H1 (cell line): ENCODE results near the gene KRTAP10-7.

Source experiments
- CBX5 ChIP-seq: fragments of 300-800, 300-1000 bp; sonication (generic); IDR thresholded peaks from 2 replicates; pipeline ENCODE4 v1.7.1; 2016; ENCODE audit warnings: antibody characterized with exemption, low read length, low read depth
- CTBP2 ChIP-seq: IDR thresholded peaks from 2 replicates; pipeline ENCODE4 v1.7.0; 2011; ENCODE audit warnings: borderline replicate concordance, mild to moderate bottlenecking, moderate library complexity, mixed read lengths, low read length; ENCODE audit not compliant: insufficient read depth, insufficient read length
- EP300 ChIP-seq, 2 experiments: IDR thresholded peaks; 1 replicate in 1 of 2; 2 replicates in 1 of 2; pipeline ENCODE4 v1.6.1; 2011 to 2012; ENCODE audit warnings: low read depth in 2 of 2, low read length in 2 of 2, mild to moderate bottlenecking in 2 of 2, borderline replicate concordance in 1 of 2, inconsistent platforms in 1 of 2, moderate library complexity in 1 of 2
- EZH2 ChIP-seq: fragments of 200-600 bp; sonication (generic); IDR thresholded peaks from 2 replicates; pipeline ENCODE4 v1.7.1; 2012; ENCODE audit warnings: low read depth, mild to moderate bottlenecking, moderate library complexity, low read length, inconsistent platforms; ENCODE audit not compliant: severe bottlenecking
- POLR2A ChIP-seq, 2 experiments: IDR thresholded peaks; 1 replicate in 1 of 2; 2 replicates in 1 of 2; pipeline ENCODE4 v1.6.1; 2011; ENCODE audit warnings: low read depth in 2 of 2, low read length in 2 of 2, mild to moderate bottlenecking in 2 of 2; ENCODE audit errors: control extremely low read depth in 1 of 2
- POLR2AphosphoS5 ChIP-seq: IDR thresholded peaks from 2 replicates; pipeline ENCODE4 v1.6.1; 2011; ENCODE audit warnings: low read depth, low read length
- SUZ12 ChIP-seq: fragments of 200-600 bp; sonication (generic); IDR thresholded peaks from 2 replicates; pipeline ENCODE4 v1.6.1; 2012; ENCODE audit warnings: mild to moderate bottlenecking, inconsistent platforms, low read length, moderate library complexity, mixed read lengths
- TAF1 ChIP-seq: IDR thresholded peaks from 2 replicates; pipeline ENCODE4 v1.6.1; 2011; ENCODE audit warnings: mild to moderate bottlenecking, low read depth, low read length
- TEAD4 ChIP-seq: IDR thresholded peaks from 2 replicates; pipeline ENCODE4 v1.6.1; 2012; ENCODE audit warnings: low read depth, low read length, inconsistent platforms, mixed read lengths
- TF ChIP-seq, protein P1 (sequence below), 3 experiments: IDR thresholded peaks; 1 replicate in 2 of 3; 2 replicates in 1 of 3; pipeline versions ENCODE4 v1.5.1 to v1.6.1; 2011; ENCODE audit warnings: low read length in 3 of 3, mild to moderate bottlenecking in 3 of 3, inconsistent platforms in 2 of 3, low read depth in 1 of 3, moderate library complexity in 1 of 3; ENCODE audit not compliant: insufficient read depth in 1 of 3; ENCODE audit errors: control extremely low read depth in 1 of 3
- TF ChIP-seq, protein P2 (sequence below): IDR thresholded peaks from 2 replicates; pipeline ENCODE4 v1.6.1; 2012; ENCODE audit warnings: low read length, inconsistent platforms

DNA sequence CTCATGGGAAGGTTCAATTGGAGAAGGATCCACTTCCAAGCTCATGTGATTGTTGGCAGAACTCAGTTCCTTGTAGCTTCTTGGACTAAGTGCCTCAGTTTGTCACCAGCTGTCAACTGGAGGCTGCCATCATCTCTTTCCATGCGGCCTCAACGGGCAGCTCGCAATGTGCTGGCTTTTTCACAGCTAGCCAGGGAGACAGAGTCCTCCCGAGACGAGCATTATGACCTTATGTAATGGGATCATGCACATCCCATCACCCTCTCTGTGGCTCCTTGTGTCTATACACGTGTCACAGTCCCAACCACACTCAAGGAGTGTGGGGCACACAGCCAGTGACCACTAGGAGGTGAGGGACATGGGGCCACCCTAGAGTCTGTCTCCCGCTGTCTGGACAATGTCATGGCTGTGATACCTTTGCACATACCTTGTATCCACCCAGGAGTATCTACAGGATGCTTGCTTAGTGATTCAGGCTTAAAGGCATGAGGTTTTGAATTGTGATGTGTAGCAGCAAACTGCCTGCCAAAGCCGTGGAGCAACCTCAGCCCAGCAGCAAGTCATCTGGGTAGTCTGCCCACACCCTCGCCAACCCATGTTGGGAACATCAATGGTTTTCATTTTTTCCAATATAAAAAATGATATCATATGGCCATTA is 4.2 kb upstream of the KRTAP10-7 start:
- TF ChIP-seq EP300 (IDR thresholded peaks at IDR 0.05; ENCODE audit: borderline replicate concordance in 1 of 2, low read depth in 2 of 2, low read length in 2 of 2) (no peak), EZH2 (no peak), CTBP2 (no peak), TEAD4 (no peak), POLR2AphosphoS5 (no peak), TAF1 (no peak), POLR2A (IDR thresholded peaks at IDR 0.05; ENCODE audit: control extremely low read depth in 1 of 2, low read depth in 2 of 2, low read length in 2 of 2) (no peak), SUZ12 (no peak), CBX5 (no peak)
- TF ChIP-seq, protein P1, sequence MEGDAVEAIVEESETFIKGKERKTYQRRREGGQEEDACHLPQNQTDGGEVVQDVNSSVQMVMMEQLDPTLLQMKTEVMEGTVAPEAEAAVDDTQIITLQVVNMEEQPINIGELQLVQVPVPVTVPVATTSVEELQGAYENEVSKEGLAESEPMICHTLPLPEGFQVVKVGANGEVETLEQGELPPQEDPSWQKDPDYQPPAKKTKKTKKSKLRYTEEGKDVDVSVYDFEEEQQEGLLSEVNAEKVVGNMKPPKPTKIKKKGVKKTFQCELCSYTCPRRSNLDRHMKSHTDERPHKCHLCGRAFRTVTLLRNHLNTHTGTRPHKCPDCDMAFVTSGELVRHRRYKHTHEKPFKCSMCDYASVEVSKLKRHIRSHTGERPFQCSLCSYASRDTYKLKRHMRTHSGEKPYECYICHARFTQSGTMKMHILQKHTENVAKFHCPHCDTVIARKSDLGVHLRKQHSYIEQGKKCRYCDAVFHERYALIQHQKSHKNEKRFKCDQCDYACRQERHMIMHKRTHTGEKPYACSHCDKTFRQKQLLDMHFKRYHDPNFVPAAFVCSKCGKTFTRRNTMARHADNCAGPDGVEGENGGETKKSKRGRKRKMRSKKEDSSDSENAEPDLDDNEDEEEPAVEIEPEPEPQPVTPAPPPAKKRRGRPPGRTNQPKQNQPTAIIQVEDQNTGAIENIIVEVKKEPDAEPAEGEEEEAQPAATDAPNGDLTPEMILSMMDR (IDR thresholded peaks at IDR 0.05; ENCODE audit: control extremely low read depth in 1 of 3, insufficient read depth in 1 of 3, low read depth in 1 of 3, low read length in 3 of 3), result no peak
- TF ChIP-seq, protein P2, sequence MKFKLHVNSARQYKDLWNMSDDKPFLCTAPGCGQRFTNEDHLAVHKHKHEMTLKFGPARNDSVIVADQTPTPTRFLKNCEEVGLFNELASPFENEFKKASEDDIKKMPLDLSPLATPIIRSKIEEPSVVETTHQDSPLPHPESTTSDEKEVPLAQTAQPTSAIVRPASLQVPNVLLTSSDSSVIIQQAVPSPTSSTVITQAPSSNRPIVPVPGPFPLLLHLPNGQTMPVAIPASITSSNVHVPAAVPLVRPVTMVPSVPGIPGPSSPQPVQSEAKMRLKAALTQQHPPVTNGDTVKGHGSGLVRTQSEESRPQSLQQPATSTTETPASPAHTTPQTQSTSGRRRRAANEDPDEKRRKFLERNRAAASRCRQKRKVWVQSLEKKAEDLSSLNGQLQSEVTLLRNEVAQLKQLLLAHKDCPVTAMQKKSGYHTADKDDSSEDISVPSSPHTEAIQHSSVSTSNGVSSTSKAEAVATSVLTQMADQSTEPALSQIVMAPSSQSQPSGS, result no peak
